Stimulated activated naive CD8-positive, alpha-beta T cell treated with anti-CD3 and anti-CD28 coated beads, Interleukin-15, amount 100 ng/mL, for 72 hours (primary cell): ENCODE results near the gene CETN1.

Source experiments
- ATAC-seq: fragments of 150-1000 bp; cut with Tn5 transposase; 2 replicates; pipeline ENCODE4 v1.10.0; 2021; ENCODE audit warnings: mild to moderate bottlenecking, moderate library complexity
- DNase-seq, 2 donors: peaks; one replicate each; pipeline ENCODE4 v3.0.0; 2021 to 2022
- H3K27ac Mint-ChIP-seq, 2 donors: one replicate each; pipeline ENCODE4 v1.8.0; 2022; ENCODE audit warnings: mild to moderate bottlenecking in 2 of 2, mixed read lengths in 2 of 2, moderate library complexity in 2 of 2
- H3K27me3 Mint-ChIP-seq: one replicate; pipeline ENCODE4 v1.8.0; 2022; ENCODE audit warnings: mixed read lengths
- H3K4me1 Mint-ChIP-seq: one replicate; pipeline ENCODE4 v1.8.0; 2022; ENCODE audit warnings: mild to moderate bottlenecking, mixed read lengths
- H3K4me3 Mint-ChIP-seq, 2 donors: one replicate each; pipeline ENCODE4 v1.8.0; 2022; ENCODE audit warnings: mild to moderate bottlenecking in 2 of 2, mixed read lengths in 2 of 2, moderate library complexity in 1 of 2
- H3K9me3 Mint-ChIP-seq, 2 donors: one replicate each; pipeline ENCODE4 v1.8.0; 2022; ENCODE audit warnings: mixed read lengths in 2 of 2

The CETN1 gene

DNA sequence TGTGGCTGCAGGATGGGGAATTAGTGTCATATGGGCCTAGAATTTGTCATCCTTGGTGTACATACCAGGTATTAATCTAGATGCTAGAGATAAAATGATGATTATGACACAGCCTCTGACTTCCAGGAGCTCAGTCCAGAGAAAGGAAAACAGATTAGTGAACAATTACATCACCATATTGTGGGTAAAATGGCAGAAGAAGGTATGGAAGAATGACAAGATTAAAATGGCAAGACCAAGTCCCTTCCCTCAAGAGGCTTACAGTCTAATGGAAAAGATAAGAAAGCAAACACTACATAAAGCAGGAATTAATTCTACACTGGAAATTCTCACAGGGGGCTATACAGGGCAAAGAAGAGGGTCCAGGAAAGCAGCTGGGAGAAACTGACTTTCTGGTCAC lies 51.4 kb downstream of the CETN1 start:
- Mint-ChIP-seq H3K27me3 (no peaks in the 10 kb centered on the region), H3K9me3 (peaks cover 0 to 5% of the 10 kb centered on the region in 2 donors), H3K4me1 (peaks cover 6% of the 10 kb centered on the region), H3K27ac (no peak overlapping the region), H3K4me3 (no peak overlapping the region)
- ATAC-seq: no peak
- DNase-seq: no peak
